HCT116 (cell line): Measurements from ENCODE around the gene PPP6R3. TPM values are rescaled to one million over a fixed set of nuclear protein-coding genes. Genes with fewer than 3 reads are reported as not detected.

ENCODE experiments used
- ATAC-seq: fragments of 200-7000 bp; cut with Tn5 transposase; 2 replicates; pipeline ENCODE4 v1.9.1; 2020; ENCODE audit warnings: mild to moderate bottlenecking, moderate library complexity
- BruUV-seq: library from RNA; stranded (reverse); fragments of 400-500 nt; replicated peaks from 2 replicates; lab custom pipeline; 2021; lab: Mats Ljungman, UMichigan
- CTCF ChIA-PET: fragments of 300-600 bp; sonication (Branson Sonifier 250); formaldehyde crosslinking; loops from one replicate; lab custom pipeline; 2021; ENCODE audit warnings: antibody characterized with exemption; lab: Charles Lee
- POLR2A ChIA-PET: fragments of 300-600, 350-600 bp; sonication (Branson Sonifier 250); formaldehyde crosslinking; loops from one replicate; lab custom pipeline; 2021; ENCODE audit warnings: antibody characterized with exemption; lab: Charles Lee
- RAD21 ChIA-PET, 2 experiments: fragments of 300-600 bp; sonication (Branson Sonifier 250); formaldehyde crosslinking; loops; one replicate each; lab custom pipeline; 2023; ENCODE audit warnings: low total read pairs in 2 of 2; ENCODE audit not compliant: uncharacterized antibody in 2 of 2, unreplicated experiment in 2 of 2, low non-redundant PET in 1 of 2; lab: Charles Lee
- DNase-seq: peaks from one replicate; pipeline ENCODE4 v3.0.0-alpha.2; 2010; ENCODE audit warnings: low read depth, low spot score
- H2AFZ ChIP-seq: fragments of 200-600 bp; shearing (Covaris generic), sonication (generic); 2 replicates; pipeline ENCODE4 v1.6.1; 2017; ENCODE audit warnings: low read depth, mixed run types, mixed read lengths, antibody characterized with exemption, low read length; ENCODE audit not compliant: poor library complexity, severe bottlenecking
- H3K27ac ChIP-seq: 2 replicates; pipeline ENCODE4 v1.5.1; 2012; ENCODE audit warnings: low read depth, low read length
- H3K27me3 ChIP-seq: fragments of 200-600 bp; sonication (generic); 2 replicates; pipeline ENCODE4 v1.6.1; 2016; ENCODE audit warnings: mixed run types, low read length, mixed read lengths; ENCODE audit not compliant: insufficient read depth
- H3K36me3 ChIP-seq, 2 experiments: fragments of 200-500 bp in 1 of 2; fragments of 200-600 bp in 1 of 2; sonication (Bioruptor generic) in 1 of 2; sonication (generic) in 1 of 2; 2 replicates each; pipeline versions ENCODE4 v1.5.1 to v1.6.1; 2014 to 2016; ENCODE audit warnings: low read length in 2 of 2, inconsistent platforms in 1 of 2, mixed read lengths in 1 of 2, mixed run types in 1 of 2; ENCODE audit not compliant: insufficient read depth in 2 of 2, control insufficient read depth in 1 of 2
- H3K4me1 ChIP-seq, 2 experiments: fragments of 200-600 bp in 1 of 2; sonication (generic) in 1 of 2; 2 replicates each; pipeline versions ENCODE4 v1.5.1 to v1.6.1; 2012 to 2017; ENCODE audit warnings: low read length in 2 of 2, inconsistent platforms in 1 of 2, mild to moderate bottlenecking in 1 of 2, mixed read lengths in 1 of 2, mixed run types in 1 of 2, moderate library complexity in 1 of 2; ENCODE audit not compliant: insufficient read depth in 2 of 2, control insufficient read depth in 1 of 2
- H3K4me2 ChIP-seq: fragments of 200-600 bp; sonication (generic); 2 replicates; pipeline ENCODE4 v1.6.1; 2017; ENCODE audit warnings: mixed run types, low read length, mixed read lengths
- H3K4me3 ChIP-seq, 2 experiments: fragments of 200-600 bp in 1 of 2; sonication (generic) in 1 of 2; replicated peaks in 1 of 2; 2 replicates each; pipeline ENCODE4 v1.5.1; 2011 to 2016; ENCODE audit warnings: low read length in 2 of 2, control low read depth in 1 of 2, low read depth in 1 of 2, mild to moderate bottlenecking in 1 of 2, mixed read lengths in 1 of 2, mixed run types in 1 of 2
- H3K79me2 ChIP-seq: fragments of 200-600 bp; sonication (generic); 2 replicates; pipeline ENCODE4 v1.6.1; 2017; ENCODE audit warnings: mild to moderate bottlenecking, mixed run types, low read length, moderate library complexity, mixed read lengths; ENCODE audit not compliant: insufficient read depth
- H3K9ac ChIP-seq: fragments of 200-600 bp; sonication (generic); 2 replicates; pipeline ENCODE4 v1.6.1; 2016; ENCODE audit warnings: low read length, mixed read lengths
- H3K9me2 ChIP-seq: fragments of 200-600 bp; sonication (generic), shearing (Covaris generic); 2 replicates; pipeline ENCODE4 v1.6.1; 2017; ENCODE audit warnings: mixed run types, mild to moderate bottlenecking, moderate library complexity; ENCODE audit not compliant: insufficient read depth
- H3K9me3 ChIP-seq, 2 experiments: fragments of 200-500 bp in 1 of 2; fragments of 200-600 bp in 1 of 2; sonication (Bioruptor generic) in 1 of 2; sonication (generic) in 1 of 2; 2 replicates each; pipeline ENCODE4 v1.6.1; 2014 to 2017; ENCODE audit warnings: low read length in 2 of 2, mixed read lengths in 2 of 2, inconsistent platforms in 1 of 2, low read depth in 1 of 2, mild to moderate bottlenecking in 1 of 2, mixed run types in 1 of 2, moderate library complexity in 1 of 2; ENCODE audit not compliant: control insufficient read depth in 1 of 2, insufficient read depth in 1 of 2
- H4K20me1 ChIP-seq: fragments of 200-600 bp; sonication (generic), shearing (Covaris generic); 2 replicates; pipeline ENCODE4 v1.6.1; 2017; ENCODE audit warnings: mixed run types, mild to moderate bottlenecking, moderate library complexity; ENCODE audit not compliant: insufficient read depth
- EGR1 ChIP-seq: IDR thresholded peaks from 2 replicates; pipeline ENCODE4 v1.6.1; 2012; ENCODE audit warnings: low read depth
- ELF1 ChIP-seq: IDR thresholded peaks from 2 replicates; pipeline ENCODE4 v1.6.1; 2012; ENCODE audit warnings: low read depth, borderline replicate concordance
- EZH2 ChIP-seq: fragments of 200-600 bp; sonication (generic); IDR thresholded peaks from 2 replicates; pipeline ENCODE4 v1.6.1; 2017; ENCODE audit warnings: antibody characterized with exemption, mixed run types
- JUND ChIP-seq: IDR thresholded peaks from 2 replicates; pipeline ENCODE4 v1.6.1; 2012
- POLR2AphosphoS5 ChIP-seq: IDR thresholded peaks from 2 replicates; pipeline ENCODE4 v1.6.1; 2011; ENCODE audit warnings: mild to moderate bottlenecking, low read depth, low read length, moderate library complexity
- RAD21 ChIP-seq: IDR thresholded peaks from 2 replicates; pipeline ENCODE4 v1.6.1; 2012; ENCODE audit warnings: low read depth, mild to moderate bottlenecking
- SIN3A ChIP-seq: IDR thresholded peaks from 2 replicates; pipeline ENCODE4 v1.6.1; 2012; ENCODE audit warnings: low read depth
- SP1 ChIP-seq: IDR thresholded peaks from 2 replicates; pipeline ENCODE4 v1.6.1; 2012; ENCODE audit warnings: low read depth
- SRF ChIP-seq: IDR thresholded peaks from 2 replicates; pipeline ENCODE4 v1.6.1; 2012; ENCODE audit warnings: low read depth
- YY1 ChIP-seq: IDR thresholded peaks from 2 replicates; pipeline ENCODE4 v1.6.1; 2011; ENCODE audit warnings: low read length, low read depth, moderate library complexity, mild to moderate bottlenecking; ENCODE audit not compliant: insufficient replicate concordance; ENCODE audit errors: extremely low read depth
- ZFX ChIP-seq: fragments of 450-650 bp; IDR thresholded peaks from 2 replicates; pipeline ENCODE4 v1.6.1; 2017
- ZNF274 ChIP-seq: fragments of 200-500 bp; sonication (Bioruptor generic); IDR thresholded peaks from 2 replicates; pipeline ENCODE4 v1.6.1; 2014; ENCODE audit warnings: mild to moderate bottlenecking, low read depth, low read length, inconsistent platforms
- intact Hi-C: fragments of 100-400 bp; cut with micrococcal nuclease; formaldehyde crosslinking; loops from 2 replicates; pipeline ENCODE4 v1.10.0; 2022
- total RNA-seq: library from RNA; stranded (reverse); gene quantifications from one replicate; pipeline ENCODE4 v1.2.1, GENCODE V29; 2021; ENCODE audit not compliant: unreplicated experiment
- TF ChIP-seq, protein P1 (sequence below): IDR thresholded peaks from 2 replicates; pipeline ENCODE4 v1.6.1; 2012; ENCODE audit warnings: low read depth
- TF ChIP-seq, protein P2 (sequence below): IDR thresholded peaks from 2 replicates; pipeline ENCODE4 v1.6.1; 2012

PPP6R3 gene
- total RNA-seq, 1 experiment from 2014 or later: 113 TPM

DNA sequence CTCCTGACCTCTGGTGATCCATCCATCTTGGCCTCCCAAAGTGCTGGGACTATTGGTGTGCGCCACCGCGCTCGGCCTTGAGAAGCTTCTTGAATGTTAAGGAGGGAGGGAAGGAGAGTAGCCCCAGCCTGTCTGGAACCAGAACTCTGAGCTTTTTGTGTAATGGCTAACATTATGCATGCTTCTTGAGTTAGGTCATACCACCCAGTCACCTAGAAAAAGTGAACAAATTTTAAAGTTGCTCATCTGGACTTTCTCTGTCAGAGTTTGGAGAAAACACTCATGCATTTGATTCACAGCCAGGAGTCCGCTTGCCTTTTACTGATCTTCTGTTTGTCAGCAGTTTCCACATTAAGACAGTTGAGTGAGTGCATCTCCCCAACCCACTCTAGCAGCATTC lies 82.1 kb downstream of the PPP6R3 start:
- H2AFZ ChIP-seq: no peak overlapping the region
- RAD21 ChIA-PET: no interaction called here
- ATAC-seq (no peak), DNase-seq (no peak)
- 0 out of 2 replicates have a peak, but pooled peaks cover 8% of the 10 kb centered on the region for H4K20me1 ChIP-seq
- no TSS peak for BruUV-seq
- peaks cover 11 to 23% of the 10 kb centered on the region in 2 experiments for H3K4me1 ChIP-seq
- TF ChIP-seq EGR1 (no peak), EZH2 (no peak), JUND (no peak), SP1 (no peak), ZFX (no peak), POLR2AphosphoS5 (no peak), SRF (no peak), SIN3A (no peak), ELF1 (no peak), RAD21 (no peak), ZNF274 (no peak), YY1 (no peak)
- TF ChIP-seq, protein P1, sequence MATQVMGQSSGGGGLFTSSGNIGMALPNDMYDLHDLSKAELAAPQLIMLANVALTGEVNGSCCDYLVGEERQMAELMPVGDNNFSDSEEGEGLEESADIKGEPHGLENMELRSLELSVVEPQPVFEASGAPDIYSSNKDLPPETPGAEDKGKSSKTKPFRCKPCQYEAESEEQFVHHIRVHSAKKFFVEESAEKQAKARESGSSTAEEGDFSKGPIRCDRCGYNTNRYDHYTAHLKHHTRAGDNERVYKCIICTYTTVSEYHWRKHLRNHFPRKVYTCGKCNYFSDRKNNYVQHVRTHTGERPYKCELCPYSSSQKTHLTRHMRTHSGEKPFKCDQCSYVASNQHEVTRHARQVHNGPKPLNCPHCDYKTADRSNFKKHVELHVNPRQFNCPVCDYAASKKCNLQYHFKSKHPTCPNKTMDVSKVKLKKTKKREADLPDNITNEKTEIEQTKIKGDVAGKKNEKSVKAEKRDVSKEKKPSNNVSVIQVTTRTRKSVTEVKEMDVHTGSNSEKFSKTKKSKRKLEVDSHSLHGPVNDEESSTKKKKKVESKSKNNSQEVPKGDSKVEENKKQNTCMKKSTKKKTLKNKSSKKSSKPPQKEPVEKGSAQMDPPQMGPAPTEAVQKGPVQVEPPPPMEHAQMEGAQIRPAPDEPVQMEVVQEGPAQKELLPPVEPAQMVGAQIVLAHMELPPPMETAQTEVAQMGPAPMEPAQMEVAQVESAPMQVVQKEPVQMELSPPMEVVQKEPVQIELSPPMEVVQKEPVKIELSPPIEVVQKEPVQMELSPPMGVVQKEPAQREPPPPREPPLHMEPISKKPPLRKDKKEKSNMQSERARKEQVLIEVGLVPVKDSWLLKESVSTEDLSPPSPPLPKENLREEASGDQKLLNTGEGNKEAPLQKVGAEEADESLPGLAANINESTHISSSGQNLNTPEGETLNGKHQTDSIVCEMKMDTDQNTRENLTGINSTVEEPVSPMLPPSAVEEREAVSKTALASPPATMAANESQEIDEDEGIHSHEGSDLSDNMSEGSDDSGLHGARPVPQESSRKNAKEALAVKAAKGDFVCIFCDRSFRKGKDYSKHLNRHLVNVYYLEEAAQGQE: no peak
- TF ChIP-seq, protein P2, sequence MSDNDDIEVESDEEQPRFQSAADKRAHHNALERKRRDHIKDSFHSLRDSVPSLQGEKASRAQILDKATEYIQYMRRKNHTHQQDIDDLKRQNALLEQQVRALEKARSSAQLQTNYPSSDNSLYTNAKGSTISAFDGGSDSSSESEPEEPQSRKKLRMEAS: no peak
- POLR2A ChIA-PET: no interaction called here
- H3K9me2 ChIP-seq: no peaks in the 10 kb centered on the region
- peaks cover 7 to 48% of the 10 kb centered on the region in 2 experiments; a peak in 3 of 4 replicates for H3K36me3 ChIP-seq
- CTCF ChIA-PET: no interaction called here
- no peak overlapping the region for H3K9ac ChIP-seq
- H3K27ac ChIP-seq: no peak overlapping the region
- no peak overlapping the region for H3K4me3 ChIP-seq
- no peak overlapping the region for H3K4me2 ChIP-seq
- H3K79me2 ChIP-seq: peaks cover 99% of the 10 kb centered on the region
- no peaks in the 10 kb centered on the region for H3K27me3 ChIP-seq
- no peaks in the 10 kb centered on the region for H3K9me3 ChIP-seq
- intact Hi-C loops: no loop called here
